Measurements from ENCODE around the gene PRPF19. TPM values are rescaled to one million over a fixed set of nuclear protein-coding genes. Genes with fewer than 3 reads are reported as not detected.

PRPF19 gene
- total and polyA plus RNA-seq, 9 of the 15 experiments (the other 6 are each of a cell fraction or from before 2014, with no cell fraction given) = 9.4 to 212 (median 73.2) TPM

DNA sequence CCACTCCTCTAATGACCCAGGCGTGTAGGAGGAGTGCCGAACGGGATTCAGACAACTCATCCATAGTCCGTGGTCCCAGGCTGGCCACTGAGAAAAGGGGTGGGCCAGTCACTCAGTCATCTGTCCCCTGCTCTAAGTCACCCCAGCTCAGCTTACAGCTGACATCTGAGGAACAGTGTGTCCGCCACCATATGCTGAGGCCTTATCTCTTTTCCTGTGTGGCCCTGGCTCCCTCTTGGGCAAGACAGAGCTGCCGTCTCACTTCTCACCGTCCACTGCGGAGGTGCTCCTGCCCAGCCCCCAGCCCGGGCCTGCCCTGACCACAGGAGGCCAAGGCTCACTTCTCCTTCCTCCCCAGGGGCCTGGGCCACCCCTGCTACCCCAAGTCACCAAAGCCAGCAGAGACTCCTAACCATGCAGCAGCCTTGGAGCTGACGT, 57.7 kb downstream of the PRPF19 start (continued):
- TF ChIP-seq E4F1 (CRISPR knock-in tag; IDR thresholded peaks at IDR 0.05; ENCODE audit: borderline replicate concordance) (no peak), TRIM24 (IDR thresholded peaks at IDR 0.05) (peak in 1 of 2 experiments; percentile 53; a peak in 1 of 4 replicates), CHAMP1 (IDR thresholded peaks at IDR 0.05) (no peak), SMARCA4 (IDR thresholded peaks at IDR 0.05) (peak; percentile 31; the same call in 1 of the 2 replicates), ZNF165 (CRISPR knock-in tag; IDR thresholded peaks at IDR 0.05; ENCODE audit: borderline replicate concordance) (no peak), ZKSCAN8 (CRISPR knock-in tag; IDR thresholded peaks at IDR 0.05) (no peak), HNRNPH1 (optimal IDR thresholded peaks at IDR 0.05; ENCODE audit: low read depth, low read length) (no peak), RHOXF2B (CRISPR knock-in tag; conservative IDR thresholded peaks at IDR 0.05) (no peak), E2F5 (CRISPR knock-in tag; IDR thresholded peaks at IDR 0.05) (no peak), TAL1 (IDR thresholded peaks at IDR 0.05) (no peak), CAMTA2 (CRISPR knock-in tag; conservative IDR thresholded peaks at IDR 0.05) (no peak), ZSCAN32 (CRISPR knock-in tag; IDR thresholded peaks at IDR 0.05) (no peak), CBFA2T2 (conservative IDR thresholded peaks at IDR 0.05) (peak; percentile 56), DDX20 (tag; IDR thresholded peaks at IDR 0.05; ENCODE audit: low read depth) (no peak), ZNF668 (CRISPR knock-in tag; IDR thresholded peaks at IDR 0.05) (no peak), STAT5A (IDR thresholded peaks at IDR 0.05; ENCODE audit: borderline replicate concordance, low read length) (no peak), RBM25 (IDR thresholded peaks at IDR 0.05; ENCODE audit: low read depth, low read length, severe bottlenecking) (no peak), POLR3A (IDR thresholded peaks at IDR 0.05; ENCODE audit: borderline replicate concordance, extremely low read depth, insufficient read depth, insufficient read length) (no peak), KLF16 (IDR thresholded peaks at IDR 0.05) (no peak), ZNF586 (CRISPR knock-in tag; conservative IDR thresholded peaks at IDR 0.05) (no peak), NCOR1 (IDR thresholded peaks at IDR 0.05) (no peak; the same call in 1 of the 2 replicates), HIVEP1 (CRISPR knock-in tag; IDR thresholded peaks at IDR 0.05) (no peak), HES1 (IDR thresholded peaks at IDR 0.05; ENCODE audit: low read depth) (no peak)
- TF ChIP-seq, protein P1, sequence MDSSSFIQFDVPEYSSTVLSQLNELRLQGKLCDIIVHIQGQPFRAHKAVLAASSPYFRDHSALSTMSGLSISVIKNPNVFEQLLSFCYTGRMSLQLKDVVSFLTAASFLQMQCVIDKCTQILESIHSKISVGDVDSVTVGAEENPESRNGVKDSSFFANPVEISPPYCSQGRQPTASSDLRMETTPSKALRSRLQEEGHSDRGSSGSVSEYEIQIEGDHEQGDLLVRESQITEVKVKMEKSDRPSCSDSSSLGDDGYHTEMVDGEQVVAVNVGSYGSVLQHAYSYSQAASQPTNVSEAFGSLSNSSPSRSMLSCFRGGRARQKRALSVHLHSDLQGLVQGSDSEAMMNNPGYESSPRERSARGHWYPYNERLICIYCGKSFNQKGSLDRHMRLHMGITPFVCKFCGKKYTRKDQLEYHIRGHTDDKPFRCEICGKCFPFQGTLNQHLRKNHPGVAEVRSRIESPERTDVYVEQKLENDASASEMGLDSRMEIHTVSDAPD (CRISPR knock-in tag; IDR thresholded peaks at IDR 0.05) = no peak
